NT2/D1 (cell line): Measurements from ENCODE around the gene CHN1.

Experiments
- SUZ12 ChIP-seq: IDR thresholded peaks from 2 replicates; pipeline ENCODE4 v1.6.1; 2011; ENCODE audit not compliant: insufficient read length, insufficient read depth; ENCODE audit errors: extremely low read depth
- ZNF274 ChIP-seq: IDR thresholded peaks from 2 replicates; pipeline ENCODE4 v1.6.1; 2011; ENCODE audit warnings: mild to moderate bottlenecking, low read depth, low read length

- TF ChIP-seq SUZ12: no peak
- no peak for TF ChIP-seq ZNF274
Observed at GRCh38 chr2:174836995-174837390, 168.2 kb downstream of the CHN1 start.
